Endometrial microvascular endothelial cells (primary cell): ENCODE results near the gene SORCS2. TPM values are rescaled to one million over a fixed set of nuclear protein-coding genes. Genes with fewer than 3 reads are reported as not detected.

Source experiments
- in situ Hi-C: cut with HindIII; loops from 2 replicates; pipeline ENCODE4 v1.10.0; 2017; ENCODE audit warnings: low sequenced_read_pairs, low pct_unique_long_range_greater_than_20kb; ENCODE audit errors: inconsistent ontology term
- total RNA-seq: library from RNA; depleted of rRNA; stranded (reverse); fragments of >200 nt; gene quantifications from one replicate; pipeline ENCODE4 v1.2.3, GENCODE V29; 2015; ENCODE audit errors: inconsistent ontology term

Gene SORCS2
- total RNA-seq, 1 donor from 2014 or later: not detected

GRCh38 chr4:7540206-7540605 is 347.9 kb downstream of the SORCS2 start:
- in situ Hi-C loops: no loop called here

- in situ Hi-C loops: no loop called here
These were observed 348.5 kb downstream of the SORCS2 start for GRCh38 chr4:7540654-7541413.

- in situ Hi-C loops: no loop called here
These were observed 349.1 kb downstream of the SORCS2 start for GRCh38 chr4:7541414-7541810.

- in situ Hi-C loops: no loop called here
These were observed 350.4 kb downstream of the SORCS2 start for GRCh38 chr4:7542781-7543180.

- in situ Hi-C loops: no loop called here
These were observed 353.9 kb downstream of the SORCS2 start for GRCh38 chr4:7546152-7546808.

- in situ Hi-C loops: no loop called here
These were observed 354.6 kb downstream of the SORCS2 start for GRCh38 chr4:7546809-7547367.

GRCh38 chr4:7547368-7548040 is 355.2 kb downstream of the SORCS2 start:
- in situ Hi-C loops: no loop called here

- in situ Hi-C loops: no loop called here
These were observed 357.5 kb downstream of the SORCS2 start for GRCh38 chr4:7549866-7550265.

GRCh38 chr4:7552466-7552865 is 360.1 kb downstream of the SORCS2 start:
- in situ Hi-C loops: no loop called here

GRCh38 chr4:7553280-7553679 is 360.9 kb downstream of the SORCS2 start:
- in situ Hi-C loops: no loop called here

GRCh38 chr4:7554905-7555304 is 362.6 kb downstream of the SORCS2 start:
- in situ Hi-C loops: no loop called here

GRCh38 chr4:7556558-7556957 is 364.2 kb downstream of the SORCS2 start:
- in situ Hi-C loops: no loop called here

- in situ Hi-C loops: no loop called here
These were observed 365.1 kb downstream of the SORCS2 start for GRCh38 chr4:7557456-7557855.

GRCh38 chr4:7558436-7558835 is 366.1 kb downstream of the SORCS2 start:
- in situ Hi-C loops: no loop called here

GRCh38 chr4:7559316-7559715 is 367.0 kb downstream of the SORCS2 start:
- in situ Hi-C loops: no loop called here

GRCh38 chr4:7559741-7560395 is 367.5 kb downstream of the SORCS2 start:
- in situ Hi-C loops: no loop called here

GRCh38 chr4:7561557-7561956 is 369.2 kb downstream of the SORCS2 start:
- in situ Hi-C loops: no loop called here

GRCh38 chr4:7564242-7564641 is 371.9 kb downstream of the SORCS2 start:
- in situ Hi-C loops: no loop called here

GRCh38 chr4:7565483-7565882 is 373.1 kb downstream of the SORCS2 start:
- in situ Hi-C loops: no loop called here
